Sigmoid colon (tissue), 7 donors: ENCODE measurements around the gene PSMB7. TPM values are rescaled to one million over a fixed set of nuclear protein-coding genes. Genes with fewer than 3 reads are reported as not detected.

Experiments
- DNase-seq: peaks from one replicate; pipeline ENCODE4 v3.0.0-alpha.2; 2019
- H3K27ac ChIP-seq, 4 donors: fragments of 200-600 bp; sonication (generic); one replicate each; pipeline ENCODE4 v1.5.1; 2016 to 2019; ENCODE audit warnings: mild to moderate bottlenecking in 1 of 4
- H3K27me3 ChIP-seq, 3 donors: fragments of 200-600 bp; sonication (generic); one replicate each; pipeline ENCODE4 v1.5.1; 2019; ENCODE audit warnings: mild to moderate bottlenecking in 1 of 3
- H3K36me3 ChIP-seq, 4 donors: fragments of 200-600 bp; sonication (generic); one replicate each; pipeline ENCODE4 v1.5.1; 2016 to 2019
- H3K4me1 ChIP-seq, 4 donors: fragments of 200-600 bp; sonication (generic); one replicate each; pipeline ENCODE4 v1.5.1; 2017 to 2019
- H3K4me3 ChIP-seq, 4 donors: fragments of 200-600 bp; sonication (generic); one replicate each; pipeline ENCODE4 v1.5.1; 2017 to 2019; ENCODE audit warnings: mild to moderate bottlenecking in 2 of 4, moderate library complexity in 1 of 4
- H3K9me3 ChIP-seq, 4 donors: fragments of 200-600 bp in 3 of 4; sonication (generic) in 3 of 4; one replicate each; pipeline versions ENCODE4 v1.5.1 to v1.6.1; 2013 to 2019
- CTCF ChIP-seq, 4 experiments: fragments of 450-650 bp in 3 of 4; fragments of 200-600 bp in 1 of 4; IDR thresholded peaks; one replicate each; pipeline ENCODE4 v1.5.1; 2016 to 2019; ENCODE audit warnings: antibody characterized with exemption in 4 of 4, mild to moderate bottlenecking in 3 of 4, moderate library complexity in 2 of 4
- EP300 ChIP-seq, 4 donors: sonication (generic); formaldehyde crosslinking; IDR thresholded peaks; one replicate each; pipeline ENCODE4 v1.6.1; 2017; ENCODE audit warnings: antibody characterized with exemption in 4 of 4
- POLR2A ChIP-seq, 2 donors: fragments of 450-650 bp; IDR thresholded peaks; one replicate each; pipeline ENCODE4 v1.6.1; 2016; ENCODE audit warnings: antibody characterized with exemption in 2 of 2, mild to moderate bottlenecking in 2 of 2, moderate library complexity in 2 of 2
- POLR2AphosphoS5 ChIP-seq, 4 donors: sonication (generic); formaldehyde crosslinking; IDR thresholded peaks; one replicate each; pipeline ENCODE4 v1.6.1; 2017; ENCODE audit warnings: antibody characterized with exemption in 4 of 4
- WGBS, 2 donors: extraction: QIAGEN DNeasy Blood & Tissue Kit; methylation state at CpG; one replicate each; pipeline ENCODE4 v1.1.7; 2013; 5-methylcytosine and 5-hydroxymethylcytosine counted together
- intact Hi-C: fragments of 100-400 bp; cut with DNase I; formaldehyde crosslinking; loops from one replicate; pipeline ENCODE4 v1.15.1; 2023
- polyA plus RNA-seq, 3 donors: library from polyadenylated mRNA; stranded (reverse); fragments of 200-250 nt; gene quantifications; one replicate each; pipeline ENCODE4 v1.2.3, GENCODE V29; 2013
- total RNA-seq, 4 donors: library from RNA; depleted of rRNA; stranded (reverse); fragments of >200 nt; gene quantifications; one replicate each; pipeline ENCODE4 v1.1.0, GENCODE V29; 2016
- donor health status: healthy with polysubstance abuse.
- donor health status: Bipolar disorder and iron deficiency.
- donor health status: healthy.

The PSMB7 gene
- total and polyA plus RNA-seq, 7 donors = 136 to 179 (median 171) TPM

GRCh38 chr9:124392254-124392870, 22.9 kb downstream of the PSMB7 start:
- intact Hi-C loops = loop anchor here (10.0 kb wide), 1 partner anchor 268 kb away; no protein-coding TSS in a partner anchor
- no peaks in the 10 kb centered on the region for H3K9me3 ChIP-seq
- peaks cover 0 to 58% (median 38%) of the 10 kb centered on the region in 4 donors for H3K4me1 ChIP-seq
- no peak overlapping the region for H3K27ac ChIP-seq
- WGBS, 2 donors = 91 to 92% methylated on average over 12 of the region's 12 CpGs
- TF ChIP-seq POLR2A (IDR thresholded peaks at IDR 0.05) = no peak
- TF ChIP-seq EP300 (IDR thresholded peaks at IDR 0.05) = no peak
- TF ChIP-seq CTCF (IDR thresholded peaks at IDR 0.05) = no peak
- TF ChIP-seq POLR2AphosphoS5 (IDR thresholded peaks at IDR 0.05) = no peak
- H3K4me3 ChIP-seq = no peak overlapping the region
- H3K36me3 ChIP-seq = peaks cover 0 to 14% (median 0%) of the 10 kb centered on the region in 4 donors
- H3K27me3 ChIP-seq = no peaks in the 10 kb centered on the region
- no peak for DNase-seq

GRCh38 chr9:124390794-124391658, 24.2 kb downstream of the PSMB7 start:
- Histone ChIP-seq H3K27me3 (no peaks in the 10 kb centered on the region), H3K4me3 (no peak overlapping the region), H3K36me3 (peaks cover 0 to 10% (median 0%) of the 10 kb centered on the region in 4 donors), H3K4me1 (peaks cover 0 to 51% (median 41%) of the 10 kb centered on the region in 4 donors), H3K27ac (no peak overlapping the region), H3K9me3 (no peaks in the 10 kb centered on the region)
- no peak for DNase-seq
- no peak for TF ChIP-seq CTCF (IDR thresholded peaks at IDR 0.05)
- no peak for TF ChIP-seq POLR2A (IDR thresholded peaks at IDR 0.05)
- TF ChIP-seq EP300 (IDR thresholded peaks at IDR 0.05) = no peak
- TF ChIP-seq POLR2AphosphoS5 (IDR thresholded peaks at IDR 0.05) = no peak
- intact Hi-C loops = loop anchor here (10.0 kb wide), 1 partner anchor 266 kb away; no protein-coding TSS in a partner anchor
- WGBS, 2 donors = 22 to 60% methylated on average over 9 of the region's 9 CpGs

- H3K4me1 ChIP-seq = peaks cover 0 to 49% (median 40%) of the 10 kb centered on the region in 4 donors
- 80 to 94% methylated on average over 7 of the region's 7 CpGs for WGBS, 2 donors
- TF ChIP-seq EP300 (IDR thresholded peaks at IDR 0.05) = no peak
- TF ChIP-seq POLR2AphosphoS5 (IDR thresholded peaks at IDR 0.05) = no peak
- no peak for TF ChIP-seq POLR2A (IDR thresholded peaks at IDR 0.05)
- no peak for TF ChIP-seq CTCF (IDR thresholded peaks at IDR 0.05)
Observed at GRCh38 chr9:124389146-124389939, 25.9 kb downstream of the PSMB7 start.

GRCh38 chr9:124388275-124389048, 26.8 kb downstream of the PSMB7 start:
- peaks cover 0 to 15% (median 3%) of the 10 kb centered on the region in 4 donors for H3K36me3 ChIP-seq
- no peak overlapping the region for H3K4me3 ChIP-seq
- H3K4me1 ChIP-seq = peaks cover 0 to 45% (median 37%) of the 10 kb centered on the region in 4 donors
- DNase-seq = no peak
- 90 to 92% methylated on average over 12 of the region's 12 CpGs for WGBS, 2 donors
- intact Hi-C loops = no loop called here
- TF ChIP-seq EP300 (IDR thresholded peaks at IDR 0.05) = no peak
- no peak for TF ChIP-seq POLR2A (IDR thresholded peaks at IDR 0.05)
- no peak for TF ChIP-seq CTCF (IDR thresholded peaks at IDR 0.05)
- no peak for TF ChIP-seq POLR2AphosphoS5 (IDR thresholded peaks at IDR 0.05)
- H3K9me3 ChIP-seq = no peaks in the 10 kb centered on the region
- no peak overlapping the region for H3K27ac ChIP-seq
- no peaks in the 10 kb centered on the region for H3K27me3 ChIP-seq

More at GRCh38 chr9:124389146-124389939, 25.9 kb downstream of the PSMB7 start:
- DNase-seq = no peak
- H3K36me3 ChIP-seq = peaks cover 0 to 15% (median 0%) of the 10 kb centered on the region in 4 donors
- intact Hi-C loops = no loop called here
- no peak overlapping the region for H3K27ac ChIP-seq
- no peak overlapping the region for H3K4me3 ChIP-seq
- H3K9me3 ChIP-seq = no peaks in the 10 kb centered on the region
- no peaks in the 10 kb centered on the region for H3K27me3 ChIP-seq
